Measurements from ENCODE around the gene PTPA. TPM values are rescaled to one million over a fixed set of nuclear protein-coding genes. Genes with fewer than 3 reads are reported as not detected.
A peak's percentile ranks its signal among the peaks of the same experiment; 100 is the strongest.
"Not testable (repeated sequence)": the region's sequence is repeated elsewhere in the genome, so short reads cannot be mapped to it uniquely, and the experiment has no call there.

Gene PTPA
- polyA plus RNA-seq, 4 donors = 50.8 to 113 (median 60.8) TPM

GRCh38 chr9:129189971-129190370 lies 78.8 kb downstream of the PTPA start:
- H3K4me1 ChIP-seq (ENCODE audit: control insufficient read depth in 3 of 3, insufficient read depth in 2 of 3, low read depth in 1 of 3, low read length in 2 of 3); H3K27ac ChIP-seq (ENCODE audit: low read depth in 1 of 3, low read length in 2 of 3); H3K9me3 ChIP-seq (ENCODE audit: control insufficient read depth in 2 of 2, insufficient read depth in 1 of 2, low read depth in 1 of 2, low read length in 1 of 2); DNase-seq; H3K27me3 ChIP-seq (ENCODE audit: control insufficient read depth in 3 of 3, insufficient read depth in 3 of 3, low read length in 3 of 3); H3K4me3 ChIP-seq (ENCODE audit: low read depth in 1 of 3, low read length in 3 of 3); H3K36me3 ChIP-seq (ENCODE audit: control insufficient read depth in 3 of 3, insufficient read depth in 2 of 3, low read depth in 1 of 3, low read length in 3 of 3); FAIRE-seq: not testable (repeated sequence)
- 95 to 96% (median 95%) methylated on average over 8 of the region's 8 CpGs for WGBS, 3 donors

DNA sequence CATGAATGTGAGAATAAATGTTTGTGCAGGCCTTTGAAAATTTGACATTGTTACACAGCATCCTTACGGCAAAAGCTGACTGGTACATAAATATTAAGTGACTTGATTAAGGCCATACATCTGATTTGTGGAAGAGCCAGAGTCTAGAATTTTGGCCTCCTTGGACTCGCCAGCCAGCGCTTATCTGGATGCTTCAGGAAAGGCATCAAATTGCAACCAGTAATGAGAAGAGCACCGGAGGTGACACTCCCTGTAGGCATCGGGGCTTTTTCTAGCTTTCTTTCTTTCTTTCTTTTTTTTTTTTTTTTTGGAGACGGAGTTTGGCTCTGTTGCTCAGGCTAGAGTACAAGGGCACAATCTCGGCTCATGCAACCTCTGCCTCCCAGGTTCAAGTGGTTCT lies 80.0 kb downstream of the PTPA start:
- WGBS, 3 donors = 93% methylated on average over 7 of the region's 7 CpGs
- H3K27me3 ChIP-seq (ENCODE audit: control insufficient read depth in 3 of 3, insufficient read depth in 3 of 3, low read length in 3 of 3) = no peaks in the 10 kb centered on the region
- no peak overlapping the region for H3K27ac ChIP-seq (ENCODE audit: low read depth in 1 of 3, low read length in 2 of 3)
- no peak for FAIRE-seq
- H3K4me3 ChIP-seq (ENCODE audit: low read depth in 1 of 3, low read length in 3 of 3) = no peak overlapping the region
- no peaks in the 10 kb centered on the region for H3K36me3 ChIP-seq (ENCODE audit: control insufficient read depth in 3 of 3, insufficient read depth in 2 of 3, low read depth in 1 of 3, low read length in 3 of 3)
- no peak for DNase-seq
- no peaks in the 10 kb centered on the region for H3K4me1 ChIP-seq (ENCODE audit: control insufficient read depth in 3 of 3, insufficient read depth in 2 of 3, low read depth in 1 of 3, low read length in 2 of 3)
- H3K9me3 ChIP-seq (ENCODE audit: control insufficient read depth in 2 of 2, insufficient read depth in 1 of 2, low read depth in 1 of 2, low read length in 1 of 2) = peaks cover 0 to 15% of the 10 kb centered on the region in 2 donors

- Histone ChIP-seq H3K27me3 (ENCODE audit: control insufficient read depth in 3 of 3, insufficient read depth in 3 of 3, low read length in 3 of 3) (no peaks in the 10 kb centered on the region), H3K9me3 (ENCODE audit: control insufficient read depth in 2 of 2, insufficient read depth in 1 of 2, low read depth in 1 of 2, low read length in 1 of 2) (peaks cover 0 to 11% of the 10 kb centered on the region in 2 donors), H3K36me3 (ENCODE audit: control insufficient read depth in 3 of 3, insufficient read depth in 2 of 3, low read depth in 1 of 3, low read length in 3 of 3) (no peaks in the 10 kb centered on the region), H3K4me1 (ENCODE audit: control insufficient read depth in 3 of 3, insufficient read depth in 2 of 3, low read depth in 1 of 3, low read length in 2 of 3) (peaks cover 0 to 8% (median 0%) of the 10 kb centered on the region in 3 donors), H3K4me3 (ENCODE audit: low read depth in 1 of 3, low read length in 3 of 3) (no peak overlapping the region), H3K27ac (ENCODE audit: low read depth in 1 of 3, low read length in 2 of 3) (no peak overlapping the region)
- no peak for FAIRE-seq
- DNase-seq = no peak
- WGBS, 3 donors = 78 to 87% (median 83%) methylated on average over 7 of the region's 7 CpGs
These were observed 82.4 kb downstream of the PTPA start for GRCh38 chr9:129193655-129194054.

DNA sequence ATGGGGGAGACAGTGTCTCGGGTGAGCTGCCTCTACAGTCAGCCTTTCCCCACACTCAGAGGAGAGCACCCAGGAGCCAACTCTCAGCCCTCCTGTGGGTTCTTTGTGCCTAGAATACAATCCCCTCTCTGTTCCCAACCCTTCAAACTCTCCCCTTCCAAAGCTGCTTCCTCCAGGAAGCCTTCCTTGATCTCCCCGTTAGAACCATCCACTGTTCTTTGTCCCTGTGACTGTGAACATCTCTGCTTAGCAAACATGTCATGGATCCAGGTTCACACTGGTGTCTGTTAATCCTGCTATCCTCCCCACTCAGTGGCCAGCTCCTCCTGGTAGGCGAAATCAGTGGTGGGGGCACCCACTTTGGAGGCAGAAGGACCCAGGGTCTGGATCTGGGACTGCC lies 83.0 kb downstream of the PTPA start:
- Histone ChIP-seq H3K36me3 (ENCODE audit: control insufficient read depth in 3 of 3, insufficient read depth in 2 of 3, low read depth in 1 of 3, low read length in 3 of 3) (no peaks in the 10 kb centered on the region), H3K9me3 (ENCODE audit: control insufficient read depth in 2 of 2, insufficient read depth in 1 of 2, low read depth in 1 of 2, low read length in 1 of 2) (peaks cover 0 to 11% of the 10 kb centered on the region in 2 donors), H3K4me1 (ENCODE audit: control insufficient read depth in 3 of 3, insufficient read depth in 2 of 3, low read depth in 1 of 3, low read length in 2 of 3) (peaks cover 0 to 9% (median 0%) of the 10 kb centered on the region in 3 donors), H3K27ac (ENCODE audit: low read depth in 1 of 3, low read length in 2 of 3) (no peak overlapping the region), H3K4me3 (ENCODE audit: low read depth in 1 of 3, low read length in 3 of 3) (no peak overlapping the region), H3K27me3 (ENCODE audit: control insufficient read depth in 3 of 3, insufficient read depth in 3 of 3, low read length in 3 of 3) (no peaks in the 10 kb centered on the region)
- 50 to 78% (median 74%) methylated on average over 3 of the region's 3 CpGs for whole genome bisulfite sequencing, 3 donors
- DNase-seq (no peak), FAIRE-seq (no peak)

GRCh38 chr9:129195606-129196005 lies 84.4 kb downstream of the PTPA start:
- peaks cover 0 to 9% (median 0%) of the 10 kb centered on the region in 3 donors for H3K4me1 ChIP-seq (ENCODE audit: control insufficient read depth in 3 of 3, insufficient read depth in 2 of 3, low read depth in 1 of 3, low read length in 2 of 3)
- no peaks in the 10 kb centered on the region for H3K36me3 ChIP-seq (ENCODE audit: control insufficient read depth in 3 of 3, insufficient read depth in 2 of 3, low read depth in 1 of 3, low read length in 3 of 3)
- peaks cover 0 to 19% of the 10 kb centered on the region in 2 donors for H3K9me3 ChIP-seq (ENCODE audit: control insufficient read depth in 2 of 2, insufficient read depth in 1 of 2, low read depth in 1 of 2, low read length in 1 of 2)
- no peak overlapping the region for H3K27ac ChIP-seq (ENCODE audit: low read depth in 1 of 3, low read length in 2 of 3)
- FAIRE-seq (no peak), DNase-seq (no peak)
- H3K4me3 ChIP-seq (ENCODE audit: low read depth in 1 of 3, low read length in 3 of 3) = no peak overlapping the region
- WGBS, 3 donors = 82 to 89% (median 83%) methylated on average over 10 of the region's 10 CpGs
- no peaks in the 10 kb centered on the region for H3K27me3 ChIP-seq (ENCODE audit: control insufficient read depth in 3 of 3, insufficient read depth in 3 of 3, low read length in 3 of 3)

- not testable (repeated sequence) for H3K27ac ChIP-seq (ENCODE audit: low read depth in 1 of 3, low read length in 2 of 3); DNase-seq
- 83 to 88% (median 87%) methylated on average over 6 of the region's 6 CpGs for WGBS, 3 donors
These were observed 85.8 kb downstream of the PTPA start for GRCh38 chr9:129197045-129197444.

GRCh38 chr9:129197978-129198318 lies 86.7 kb downstream of the PTPA start:
- no peak for DNase-seq
- peak overlapping the region in 2 of 3 donors; percentile 5 to 86 for H3K27ac ChIP-seq (ENCODE audit: low read depth in 1 of 3, low read length in 2 of 3)
- no peaks in the 10 kb centered on the region for H3K27me3 ChIP-seq (ENCODE audit: control insufficient read depth in 3 of 3, insufficient read depth in 3 of 3, low read length in 3 of 3)
- no peaks in the 10 kb centered on the region for H3K36me3 ChIP-seq (ENCODE audit: control insufficient read depth in 3 of 3, insufficient read depth in 2 of 3, low read depth in 1 of 3, low read length in 3 of 3)
- FAIRE-seq = no peak
- WGBS, 3 donors = 21 to 40% (median 38%) methylated on average over 8 of the region's 8 CpGs
- no peak overlapping the region for H3K4me3 ChIP-seq (ENCODE audit: low read depth in 1 of 3, low read length in 3 of 3)
- peaks cover 0 to 15% of the 10 kb centered on the region in 2 donors for H3K9me3 ChIP-seq (ENCODE audit: control insufficient read depth in 2 of 2, insufficient read depth in 1 of 2, low read depth in 1 of 2, low read length in 1 of 2)
- peaks cover 0 to 9% (median 3%) of the 10 kb centered on the region in 3 donors for H3K4me1 ChIP-seq (ENCODE audit: control insufficient read depth in 3 of 3, insufficient read depth in 2 of 3, low read depth in 1 of 3, low read length in 2 of 3)

More at GRCh38 chr9:129197045-129197444, 85.8 kb downstream of the PTPA start:
- H3K27me3 ChIP-seq (ENCODE audit: control insufficient read depth in 3 of 3, insufficient read depth in 3 of 3, low read length in 3 of 3); H3K4me1 ChIP-seq (ENCODE audit: control insufficient read depth in 3 of 3, insufficient read depth in 2 of 3, low read depth in 1 of 3, low read length in 2 of 3); H3K36me3 ChIP-seq (ENCODE audit: control insufficient read depth in 3 of 3, insufficient read depth in 2 of 3, low read depth in 1 of 3, low read length in 3 of 3); FAIRE-seq; H3K4me3 ChIP-seq (ENCODE audit: low read depth in 1 of 3, low read length in 3 of 3): not testable (repeated sequence)
- peaks cover 0 to 16% of the 10 kb centered on the region in 2 donors for H3K9me3 ChIP-seq (ENCODE audit: control insufficient read depth in 2 of 2, insufficient read depth in 1 of 2, low read depth in 1 of 2, low read length in 1 of 2)

Other genes with a start within 250 kb of the PTPA start
- 1 to 10 TPM; 4.1 to 7.5 (median 5.2) TPM for gene KYAT1, start 229.5 kb upstream of the PTPA start, polyA plus RNA-seq
- gene LRRC8A, start 229.3 kb upstream of the PTPA start, polyA plus RNA-seq = 10 to 100 TPM in 2 of 4 donors, 1 to 10 TPM in 2; 4.1 to 28.4 (median 11.2) TPM
- 10 to 100 TPM in 1 of 4 donors, 1 to 10 TPM in 3; 1.1 to 25.8 (median 4.9) TPM for gene PHYHD1, start 190.4 kb upstream of the PTPA start, polyA plus RNA-seq
- 10 to 100 TPM in 2 of 4 donors, 1 to 10 TPM in 2; 2.9 to 15.2 (median 9.2) TPM for gene DOLK, start 163.8 kb upstream of the PTPA start, polyA plus RNA-seq
- gene NUP188, start 163.7 kb upstream of the PTPA start, polyA plus RNA-seq = 10 to 100 TPM in 2 of 4 donors, 1 to 10 TPM in 2; 4.9 to 28.9 (median 9.9) TPM
- gene SH3GLB2, start 83.1 kb upstream of the PTPA start, polyA plus RNA-seq = 100 to 1,000 TPM in 1 of 4 donors, 10 to 100 TPM in 3; 85.2 to 112 (median 92.3) TPM
- gene MIGA2, start 74.8 kb upstream of the PTPA start, polyA plus RNA-seq = 100 to 1,000 TPM in 1 of 4 donors, 10 to 100 TPM in 3; 21.3 to 127 (median 61.0) TPM
- 10 to 100 TPM; 27.4 to 34.9 (median 28.5) TPM for gene DOLPP1, start 30.3 kb upstream of the PTPA start, polyA plus RNA-seq
- 100 to 1,000 TPM in 2 of 4 donors, 10 to 100 TPM in 2; 55.0 to 122 (median 97.7) TPM for gene CRAT, start 622 bp upstream of the PTPA start, polyA plus RNA-seq
- gene IER5L, start 66.8 kb downstream of the PTPA start, polyA plus RNA-seq = 10 to 100 TPM in 1 of 4 donors, 1 to 10 TPM in 2, under 1 TPM in 1; 0.89 to 13.7 (median 4.6) TPM

All from small intestine (tissue), 7 donors.